ENCODE results near the gene PAN3.

PAN3 gene

DNA sequence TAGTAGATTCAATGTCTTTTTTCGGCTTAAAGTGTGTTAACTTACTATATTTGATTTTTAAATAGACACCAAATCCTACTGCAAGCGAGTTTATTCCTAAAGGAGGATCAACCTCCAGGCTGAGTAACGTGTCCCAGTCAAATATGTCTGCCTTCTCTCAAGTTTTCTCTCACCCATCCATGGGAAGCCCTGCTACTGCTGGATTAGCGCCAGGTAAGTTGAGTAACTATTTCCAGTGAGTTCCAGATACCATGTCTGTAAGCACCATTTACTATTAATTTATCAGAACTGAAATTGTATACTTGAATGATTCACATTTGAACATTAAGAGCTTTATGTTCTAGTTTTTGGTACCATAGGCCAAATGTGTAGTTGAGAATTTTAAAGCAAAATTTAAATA, 81.8 kb downstream of the PAN3 start:
- Histone ChIP-seq H3K4me1 (ENCODE audit: control insufficient read depth, insufficient read depth, low read length) (no peaks in the 10 kb centered on the region), H3K36me3 (ENCODE audit: control insufficient read depth in 2 of 2, insufficient read depth in 2 of 2, low read length in 2 of 2) (peaks cover 1 to 4% of the 10 kb centered on the region in 2 donors), H3K9me3 (ENCODE audit: control insufficient read depth in 2 of 2, low read length in 2 of 2) (no peaks in the 10 kb centered on the region), H3K9ac (ENCODE audit: low read length in 2 of 2) (no peak overlapping the region), H3K27ac (ENCODE audit: low read length) (no peak overlapping the region), H3K4me3 (ENCODE audit: low read length in 2 of 2) (no peak overlapping the region), H3K27me3 (ENCODE audit: control insufficient read depth in 1 of 2, insufficient read depth in 2 of 2, low read length in 2 of 2) (no peaks in the 10 kb centered on the region)

DNA sequence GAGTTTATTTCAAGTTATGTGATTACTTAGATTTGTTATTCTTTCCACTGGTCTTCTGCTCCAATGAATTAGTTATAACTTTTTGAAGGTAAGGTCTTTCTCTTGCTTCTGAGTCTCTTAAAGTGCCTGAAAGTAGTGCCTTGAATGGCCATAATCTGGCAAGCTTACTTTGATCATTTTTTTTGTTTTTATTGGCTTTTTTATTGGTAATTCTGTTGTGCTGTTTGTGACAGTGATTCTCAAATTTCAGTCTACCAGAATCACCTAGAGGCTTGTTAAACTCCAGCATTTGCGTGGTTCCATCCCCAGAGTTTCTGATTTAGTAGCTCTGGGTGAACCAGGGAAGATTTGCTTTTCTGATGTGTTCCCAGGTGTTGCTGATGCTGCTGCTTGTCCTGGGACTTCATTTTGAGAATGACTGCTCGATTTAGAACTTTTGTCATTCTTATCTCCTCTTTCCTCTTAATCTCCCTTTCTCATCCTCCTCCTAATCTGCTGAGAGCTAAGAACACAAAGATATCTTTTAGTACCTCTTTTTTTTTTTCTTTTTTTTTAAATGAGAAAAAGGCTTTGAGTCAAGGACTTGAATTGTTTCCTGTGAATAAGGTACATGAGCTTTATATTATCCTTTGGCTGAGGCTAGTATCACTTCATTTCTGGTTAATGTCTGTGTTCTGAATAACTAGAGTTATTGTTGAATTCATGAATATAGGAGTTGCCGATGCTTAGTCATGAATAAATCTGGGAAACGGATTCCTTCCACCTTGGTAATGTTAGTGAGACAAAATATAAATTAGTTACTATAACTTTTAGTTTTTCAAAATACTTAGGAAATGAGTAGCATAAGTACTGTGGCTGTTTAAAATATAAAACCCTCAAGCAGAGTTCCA, 91.4 kb downstream of the PAN3 start:
- Histone ChIP-seq H3K27ac (ENCODE audit: low read length) (no peak overlapping the region), H3K4me3 (ENCODE audit: low read length in 2 of 2) (no peak overlapping the region), H3K9ac (ENCODE audit: low read length in 2 of 2) (no peak overlapping the region), H3K4me1 (ENCODE audit: control insufficient read depth, insufficient read depth, low read length) (no peaks in the 10 kb centered on the region), H3K27me3 (ENCODE audit: control insufficient read depth in 1 of 2, insufficient read depth in 2 of 2, low read length in 2 of 2) (no peaks in the 10 kb centered on the region), H3K9me3 (ENCODE audit: control insufficient read depth in 2 of 2, low read length in 2 of 2) (no peaks in the 10 kb centered on the region), H3K36me3 (ENCODE audit: control insufficient read depth in 2 of 2, insufficient read depth in 2 of 2, low read length in 2 of 2) (no peaks in the 10 kb centered on the region)

DNA sequence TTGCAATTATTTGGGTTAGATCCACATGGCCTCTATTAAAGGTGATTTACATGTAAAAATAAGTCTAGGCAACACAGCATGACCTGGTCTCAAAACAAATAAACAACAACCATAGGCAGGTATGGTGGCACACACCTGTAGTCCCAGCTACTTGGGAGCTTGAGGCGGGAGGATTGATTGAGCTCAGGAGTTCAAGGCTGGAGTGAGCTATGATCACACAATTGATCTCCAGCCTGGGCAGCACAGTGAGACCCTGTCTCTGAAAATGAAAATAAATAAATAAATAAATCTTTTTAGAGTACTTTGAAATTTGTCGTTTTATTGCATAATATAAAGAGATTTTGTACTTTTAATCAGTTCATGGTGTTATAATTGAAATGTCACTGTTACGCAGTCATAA, 93.3 kb downstream of the PAN3 start:
- H3K27ac ChIP-seq (ENCODE audit: low read length) = no peak overlapping the region

DNA sequence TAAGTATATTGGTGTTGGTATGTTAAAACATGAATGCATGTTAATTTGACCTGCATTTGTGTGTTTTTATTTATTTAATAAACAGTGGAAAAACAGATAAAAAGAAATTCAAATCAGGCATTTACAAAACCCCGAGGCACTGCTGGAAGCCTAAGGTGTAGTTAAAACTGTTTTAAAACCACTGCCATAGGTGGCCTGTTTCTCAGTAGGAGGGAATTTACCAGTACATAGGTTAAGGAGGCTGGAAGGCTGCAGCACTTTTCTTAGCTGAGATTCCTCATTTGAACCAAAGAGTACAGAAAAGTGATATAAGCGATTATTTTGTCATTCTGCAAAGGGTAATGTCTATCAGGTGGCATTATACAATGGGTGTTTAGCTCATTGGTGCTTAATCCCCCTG, 99.6 kb downstream of the PAN3 start:
- H3K27me3 ChIP-seq (ENCODE audit: control insufficient read depth in 1 of 2, insufficient read depth in 2 of 2, low read length in 2 of 2) = no peaks in the 10 kb centered on the region
- H3K9ac ChIP-seq (ENCODE audit: low read length in 2 of 2) = no peak overlapping the region
- no peaks in the 10 kb centered on the region for H3K4me1 ChIP-seq (ENCODE audit: control insufficient read depth, insufficient read depth, low read length)
- no peaks in the 10 kb centered on the region for H3K9me3 ChIP-seq (ENCODE audit: control insufficient read depth in 2 of 2, low read length in 2 of 2)
- H3K27ac ChIP-seq (ENCODE audit: low read length) = no peak overlapping the region
- H3K4me3 ChIP-seq (ENCODE audit: low read length in 2 of 2) = no peak overlapping the region
- H3K36me3 ChIP-seq (ENCODE audit: control insufficient read depth in 2 of 2, insufficient read depth in 2 of 2, low read length in 2 of 2) = peaks cover 0 to 3% of the 10 kb centered on the region in 2 donors

More for the DNA sequence above, 93.3 kb downstream of the PAN3 start:
- Histone ChIP-seq H3K36me3 (ENCODE audit: control insufficient read depth in 2 of 2, insufficient read depth in 2 of 2, low read length in 2 of 2) (no peaks in the 10 kb centered on the region), H3K4me1 (ENCODE audit: control insufficient read depth, insufficient read depth, low read length) (no peaks in the 10 kb centered on the region), H3K9ac (ENCODE audit: low read length in 2 of 2) (no peak overlapping the region), H3K27me3 (ENCODE audit: control insufficient read depth in 1 of 2, insufficient read depth in 2 of 2, low read length in 2 of 2) (no peaks in the 10 kb centered on the region), H3K4me3 (ENCODE audit: low read length in 2 of 2) (no peak overlapping the region), H3K9me3 (ENCODE audit: control insufficient read depth in 2 of 2, low read length in 2 of 2) (no peaks in the 10 kb centered on the region)

DNA sequence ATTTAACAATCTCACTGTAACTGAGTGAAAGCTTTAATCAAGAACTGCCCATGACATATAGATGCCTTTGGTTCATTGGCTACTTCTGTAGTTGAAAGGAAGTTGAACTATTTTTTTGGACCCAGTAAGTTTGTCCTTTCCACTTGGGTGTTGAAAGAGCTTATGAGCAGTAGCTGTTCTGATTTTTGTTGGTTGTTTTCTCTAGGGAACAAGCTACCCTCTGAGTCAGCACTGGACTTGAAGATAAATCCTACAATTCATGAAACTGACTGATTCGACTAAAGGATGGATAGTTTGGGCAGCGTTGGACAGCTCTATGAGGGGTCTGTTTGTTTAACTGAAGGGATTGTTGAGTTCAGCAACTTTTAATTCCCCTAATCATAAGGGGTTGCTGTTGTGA, 101.0 kb downstream of the PAN3 start:
- Histone ChIP-seq H3K4me3 (ENCODE audit: low read length in 2 of 2) (no peak overlapping the region), H3K27me3 (ENCODE audit: control insufficient read depth in 1 of 2, insufficient read depth in 2 of 2, low read length in 2 of 2) (no peaks in the 10 kb centered on the region), H3K27ac (ENCODE audit: low read length) (no peak overlapping the region), H3K9ac (ENCODE audit: low read length in 2 of 2) (no peak overlapping the region), H3K36me3 (ENCODE audit: control insufficient read depth in 2 of 2, insufficient read depth in 2 of 2, low read length in 2 of 2) (peaks cover 0 to 3% of the 10 kb centered on the region in 2 donors), H3K4me1 (ENCODE audit: control insufficient read depth, insufficient read depth, low read length) (no peaks in the 10 kb centered on the region), H3K9me3 (ENCODE audit: control insufficient read depth in 2 of 2, low read length in 2 of 2) (no peaks in the 10 kb centered on the region)

DNA sequence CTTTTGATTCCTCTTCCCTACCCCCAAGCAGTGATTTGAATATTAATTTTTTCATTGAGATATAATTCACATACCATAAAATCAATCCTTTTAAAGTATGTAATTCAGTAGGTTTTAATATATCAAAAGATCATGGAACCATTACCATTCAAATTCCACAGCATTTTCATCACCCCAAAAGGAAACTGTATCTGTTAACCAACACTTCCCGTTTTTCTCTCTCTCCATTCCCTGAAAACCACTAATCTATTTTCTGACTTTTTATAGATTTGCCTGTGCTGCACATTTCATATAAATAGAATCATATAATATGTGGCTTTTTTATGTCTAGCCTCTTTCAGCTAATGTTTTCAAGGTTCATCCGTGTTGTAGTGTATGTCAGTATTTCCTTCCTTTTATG, 107.1 kb downstream of the PAN3 start:
- Histone ChIP-seq H3K9me3 (ENCODE audit: control insufficient read depth in 2 of 2, low read length in 2 of 2) (no peaks in the 10 kb centered on the region), H3K27me3 (ENCODE audit: control insufficient read depth in 1 of 2, insufficient read depth in 2 of 2, low read length in 2 of 2) (no peaks in the 10 kb centered on the region), H3K4me1 (ENCODE audit: control insufficient read depth, insufficient read depth, low read length) (no peaks in the 10 kb centered on the region), H3K27ac (ENCODE audit: low read length) (no peak overlapping the region), H3K4me3 (ENCODE audit: low read length in 2 of 2) (no peak overlapping the region), H3K9ac (ENCODE audit: low read length in 2 of 2) (no peak overlapping the region), H3K36me3 (ENCODE audit: control insufficient read depth in 2 of 2, insufficient read depth in 2 of 2, low read length in 2 of 2) (no peaks in the 10 kb centered on the region)

DNA sequence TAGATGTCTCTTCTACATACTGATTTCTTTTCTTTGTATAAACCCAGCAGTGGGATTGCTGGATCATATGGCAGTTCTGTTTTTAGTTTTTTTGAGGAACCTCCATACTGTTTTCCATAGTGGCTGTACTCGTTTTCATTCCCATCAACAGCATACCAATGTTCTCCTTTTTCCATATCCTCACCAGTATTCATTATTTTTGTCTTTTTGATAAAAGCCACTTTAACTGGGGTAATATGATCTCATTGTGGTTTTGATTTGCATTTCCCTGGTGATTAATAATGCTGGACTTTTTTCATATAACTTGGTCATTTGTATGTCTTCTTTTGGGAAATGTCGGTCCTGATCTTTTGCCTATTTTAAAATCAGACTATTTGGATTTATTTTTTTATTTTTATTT, 108.5 kb downstream of the PAN3 start:
- Histone ChIP-seq H3K27ac (ENCODE audit: low read length) (no peak overlapping the region), H3K9me3 (ENCODE audit: control insufficient read depth in 2 of 2, low read length in 2 of 2) (no peaks in the 10 kb centered on the region), H3K9ac (ENCODE audit: low read length in 2 of 2) (no peak overlapping the region), H3K36me3 (ENCODE audit: control insufficient read depth in 2 of 2, insufficient read depth in 2 of 2, low read length in 2 of 2) (no peaks in the 10 kb centered on the region), H3K4me3 (ENCODE audit: low read length in 2 of 2) (no peak overlapping the region), H3K4me1 (ENCODE audit: control insufficient read depth, insufficient read depth, low read length) (no peaks in the 10 kb centered on the region), H3K27me3 (ENCODE audit: control insufficient read depth in 1 of 2, insufficient read depth in 2 of 2, low read length in 2 of 2) (no peaks in the 10 kb centered on the region)

DNA sequence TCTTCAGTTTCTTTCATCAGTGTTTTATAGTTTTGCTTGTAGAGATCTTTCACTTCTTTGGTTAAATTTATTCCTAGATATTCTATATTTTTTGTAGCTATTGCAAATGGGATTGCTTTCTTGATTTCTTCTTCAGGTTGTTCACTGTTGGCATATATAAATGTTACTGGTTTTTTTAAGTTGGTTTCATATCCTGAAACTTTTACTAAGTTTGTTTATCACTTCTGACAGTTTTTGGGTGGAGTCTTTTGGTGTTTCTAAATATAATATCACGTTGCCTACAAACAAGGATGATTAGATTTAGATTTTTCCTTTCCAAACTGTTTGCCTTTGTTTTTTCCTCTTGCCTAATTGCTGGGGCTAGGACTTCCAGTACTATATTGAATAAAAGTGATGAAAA, 109.7 kb downstream of the PAN3 start:
- Histone ChIP-seq H3K9ac (ENCODE audit: low read length in 2 of 2) (no peak overlapping the region), H3K36me3 (ENCODE audit: control insufficient read depth in 2 of 2, insufficient read depth in 2 of 2, low read length in 2 of 2) (no peaks in the 10 kb centered on the region), H3K4me1 (ENCODE audit: control insufficient read depth, insufficient read depth, low read length) (no peaks in the 10 kb centered on the region), H3K9me3 (ENCODE audit: control insufficient read depth in 2 of 2, low read length in 2 of 2) (no peaks in the 10 kb centered on the region), H3K27me3 (ENCODE audit: control insufficient read depth in 1 of 2, insufficient read depth in 2 of 2, low read length in 2 of 2) (no peaks in the 10 kb centered on the region), H3K4me3 (ENCODE audit: low read length in 2 of 2) (no peak overlapping the region), H3K27ac (ENCODE audit: low read length) (no peak overlapping the region)

DNA sequence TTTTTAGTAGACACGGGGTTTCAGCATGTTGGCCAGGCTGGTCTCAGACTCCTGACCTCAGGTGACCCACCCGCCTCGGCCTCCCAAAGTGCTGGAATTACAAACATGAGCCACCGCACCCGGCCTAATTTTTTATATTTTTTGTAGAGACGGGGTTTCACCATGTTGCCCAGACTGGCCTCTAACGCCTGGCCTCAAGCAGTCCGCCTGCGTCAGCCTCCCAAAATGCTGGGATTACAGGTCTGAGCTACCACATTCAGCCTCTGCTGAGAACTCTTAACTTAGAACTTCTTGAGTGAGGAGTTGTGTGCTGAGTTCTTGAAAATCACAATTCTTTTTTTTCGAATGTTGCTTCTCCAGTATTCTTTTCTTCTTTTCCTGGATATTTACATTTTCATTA, 112.2 kb downstream of the PAN3 start:
- Histone ChIP-seq H3K27me3 (ENCODE audit: control insufficient read depth in 1 of 2, insufficient read depth in 2 of 2, low read length in 2 of 2) (no peaks in the 10 kb centered on the region), H3K9me3 (ENCODE audit: control insufficient read depth in 2 of 2, low read length in 2 of 2) (no peaks in the 10 kb centered on the region), H3K9ac (ENCODE audit: low read length in 2 of 2) (no peak overlapping the region), H3K36me3 (ENCODE audit: control insufficient read depth in 2 of 2, insufficient read depth in 2 of 2, low read length in 2 of 2) (no peaks in the 10 kb centered on the region), H3K27ac (ENCODE audit: low read length) (no peak overlapping the region), H3K4me1 (ENCODE audit: control insufficient read depth, insufficient read depth, low read length) (no peaks in the 10 kb centered on the region), H3K4me3 (ENCODE audit: low read length in 2 of 2) (no peak overlapping the region)

DNA sequence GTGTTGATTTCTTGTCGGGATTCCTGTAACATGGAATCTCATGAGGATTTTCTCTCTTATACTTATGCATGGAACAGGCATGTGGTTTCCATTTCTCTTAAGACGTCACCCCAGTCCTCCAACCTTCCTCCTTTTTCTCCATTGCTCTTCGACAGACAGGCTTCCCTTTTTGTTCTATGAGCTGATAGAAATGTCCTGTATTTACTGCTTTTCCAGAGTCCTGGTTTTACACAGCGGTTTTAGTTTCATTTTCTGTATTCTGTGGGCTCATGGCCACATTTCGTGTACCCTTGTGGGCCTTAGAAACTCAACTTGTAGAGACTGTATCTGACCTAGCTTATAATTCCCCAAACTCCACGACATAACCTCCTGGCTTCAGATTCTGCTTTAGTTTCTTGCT, 113.1 kb downstream of the PAN3 start:
- Histone ChIP-seq H3K27me3 (ENCODE audit: control insufficient read depth in 1 of 2, insufficient read depth in 2 of 2, low read length in 2 of 2) (no peaks in the 10 kb centered on the region), H3K9ac (ENCODE audit: low read length in 2 of 2) (no peak overlapping the region), H3K9me3 (ENCODE audit: control insufficient read depth in 2 of 2, low read length in 2 of 2) (no peaks in the 10 kb centered on the region), H3K27ac (ENCODE audit: low read length) (no peak overlapping the region), H3K36me3 (ENCODE audit: control insufficient read depth in 2 of 2, insufficient read depth in 2 of 2, low read length in 2 of 2) (peaks cover 0 to 3% of the 10 kb centered on the region in 2 donors), H3K4me1 (ENCODE audit: control insufficient read depth, insufficient read depth, low read length) (no peaks in the 10 kb centered on the region), H3K4me3 (ENCODE audit: low read length in 2 of 2) (no peak overlapping the region)

DNA sequence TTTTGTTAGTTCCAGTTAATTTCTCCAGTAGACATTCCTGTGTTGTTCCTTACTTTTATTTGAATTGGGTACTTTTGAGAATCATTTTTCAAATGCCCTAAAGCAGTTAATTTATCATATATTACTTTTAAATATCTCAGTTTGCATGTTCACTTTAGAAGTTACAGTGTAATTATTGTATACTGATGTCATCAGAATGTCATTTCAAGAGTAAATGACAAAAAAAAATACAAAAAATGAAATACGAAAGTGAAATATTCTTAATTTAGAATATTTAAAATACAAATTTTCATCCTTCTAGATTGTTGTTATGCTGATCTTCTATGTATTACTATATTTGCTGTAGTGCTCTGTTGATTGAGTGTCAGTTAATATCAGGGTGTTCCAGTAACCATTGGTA, 114.2 kb downstream of the PAN3 start:
- Histone ChIP-seq H3K9me3 (ENCODE audit: control insufficient read depth in 2 of 2, low read length in 2 of 2) (no peaks in the 10 kb centered on the region), H3K4me1 (ENCODE audit: control insufficient read depth, insufficient read depth, low read length) (no peaks in the 10 kb centered on the region), H3K27me3 (ENCODE audit: control insufficient read depth in 1 of 2, insufficient read depth in 2 of 2, low read length in 2 of 2) (no peaks in the 10 kb centered on the region), H3K9ac (ENCODE audit: low read length in 2 of 2) (no peak overlapping the region), H3K4me3 (ENCODE audit: low read length in 2 of 2) (no peak overlapping the region), H3K27ac (ENCODE audit: low read length) (no peak overlapping the region), H3K36me3 (ENCODE audit: control insufficient read depth in 2 of 2, insufficient read depth in 2 of 2, low read length in 2 of 2) (peaks cover 3 to 4% of the 10 kb centered on the region in 2 donors)
